WTC11 (cell line): ENCODE results near the gene GJA3.

Source experiments
- CTCF ChIP-seq: fragments of 200-600 bp; IDR thresholded peaks from 2 replicates; pipeline ENCODE4 v1.8.0; 2022; ENCODE audit warnings: antibody characterized with exemption
- ELF4 ChIP-seq: sonication (generic); formaldehyde crosslinking; IDR thresholded peaks from 2 replicates; pipeline ENCODE4 v1.8.1; 2022; ENCODE audit warnings: low read depth, mild to moderate bottlenecking, moderate library complexity, missing genetic modification reagents
- IRF2 ChIP-seq: sonication (generic); formaldehyde crosslinking; IDR thresholded peaks from 2 replicates; pipeline ENCODE4 v1.8.0; 2022; ENCODE audit warnings: low read depth, missing genetic modification reagents, borderline replicate concordance
- MAX ChIP-seq: sonication (generic); formaldehyde crosslinking; IDR thresholded peaks from 2 replicates; pipeline ENCODE4 v1.8.0; 2022; ENCODE audit warnings: mild to moderate bottlenecking, missing genetic modification reagents
- NR1H2 ChIP-seq: sonication (generic); formaldehyde crosslinking; IDR thresholded peaks from 2 replicates; pipeline ENCODE4 v1.9.0; 2021; ENCODE audit warnings: mild to moderate bottlenecking, moderate library complexity, missing genetic modification reagents
- NR2C2 ChIP-seq: sonication (generic); formaldehyde crosslinking; IDR thresholded peaks from 2 replicates; pipeline ENCODE4 v1.8.0; 2022; ENCODE audit warnings: mild to moderate bottlenecking, missing genetic modification reagents
- PRRX2 ChIP-seq: fragments of 250-450 bp; sonication (Bioruptor Pico); IDR thresholded peaks from 2 replicates; pipeline ENCODE4 v1.8.0; 2021; ENCODE audit warnings: mild to moderate bottlenecking
- RELA ChIP-seq: sonication (generic); formaldehyde crosslinking; IDR thresholded peaks from 2 replicates; pipeline ENCODE4 v1.8.1; 2022; ENCODE audit warnings: missing genetic modification reagents, mild to moderate bottlenecking, borderline replicate concordance
- ZNF416 ChIP-seq: fragments of 250-450 bp; sonication (Bioruptor Pico); IDR thresholded peaks from 2 replicates; pipeline ENCODE4 v1.9.0; 2021; ENCODE audit warnings: mild to moderate bottlenecking, inconsistent platforms
- TF ChIP-seq, protein P1 (sequence below): sonication (generic); formaldehyde crosslinking; IDR thresholded peaks from 2 replicates; pipeline ENCODE4 v1.8.1; 2022; ENCODE audit warnings: mild to moderate bottlenecking, missing genetic modification reagents, moderate library complexity, borderline replicate concordance

DNA sequence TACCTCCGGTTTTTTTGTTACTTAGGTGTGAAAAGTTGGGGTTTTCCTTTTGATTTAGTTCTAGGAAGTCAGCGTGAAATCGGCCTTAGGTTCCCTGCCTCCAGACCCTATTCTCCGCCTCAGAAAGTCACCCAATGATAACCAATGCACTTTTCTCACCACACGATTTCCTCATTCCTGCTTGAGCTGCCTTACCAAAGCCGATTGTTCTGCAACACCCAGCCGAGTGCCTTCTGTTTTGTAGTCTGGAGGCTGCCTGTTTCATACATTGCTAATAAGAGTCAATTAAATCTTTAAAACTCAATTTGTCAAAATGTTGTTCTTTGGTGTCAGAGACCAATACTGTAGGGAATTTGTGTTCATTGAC lies 39.7 kb downstream of the GJA3 start:
- TF ChIP-seq CTCF: no peak
- no peak for TF ChIP-seq RELA
- no peak for TF ChIP-seq IRF2 (CRISPR knock-in tag)
- TF ChIP-seq ZNF416: no peak
- TF ChIP-seq, protein P1, sequence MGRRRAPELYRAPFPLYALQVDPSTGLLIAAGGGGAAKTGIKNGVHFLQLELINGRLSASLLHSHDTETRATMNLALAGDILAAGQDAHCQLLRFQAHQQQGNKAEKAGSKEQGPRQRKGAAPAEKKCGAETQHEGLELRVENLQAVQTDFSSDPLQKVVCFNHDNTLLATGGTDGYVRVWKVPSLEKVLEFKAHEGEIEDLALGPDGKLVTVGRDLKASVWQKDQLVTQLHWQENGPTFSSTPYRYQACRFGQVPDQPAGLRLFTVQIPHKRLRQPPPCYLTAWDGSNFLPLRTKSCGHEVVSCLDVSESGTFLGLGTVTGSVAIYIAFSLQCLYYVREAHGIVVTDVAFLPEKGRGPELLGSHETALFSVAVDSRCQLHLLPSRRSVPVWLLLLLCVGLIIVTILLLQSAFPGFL (CRISPR knock-in tag): no peak
- no peak for TF ChIP-seq NR1H2 (CRISPR knock-in tag)
- TF ChIP-seq MAX (CRISPR knock-in tag): no peak
- TF ChIP-seq NR2C2 (CRISPR knock-in tag): no peak
- no peak for TF ChIP-seq ELF4
- TF ChIP-seq PRRX2: no peak
